Measurements from ENCODE around the gene DDI2. TPM values are rescaled to one million over a fixed set of nuclear protein-coding genes. Genes with fewer than 3 reads are reported as not detected.

Gene DDI2
- total and polyA plus RNA-seq, 9 of the 15 experiments (the other 6 are each of a cell fraction or from before 2014, with no cell fraction given): 6.5 to 48.4 (median 21.2) TPM

DNA sequence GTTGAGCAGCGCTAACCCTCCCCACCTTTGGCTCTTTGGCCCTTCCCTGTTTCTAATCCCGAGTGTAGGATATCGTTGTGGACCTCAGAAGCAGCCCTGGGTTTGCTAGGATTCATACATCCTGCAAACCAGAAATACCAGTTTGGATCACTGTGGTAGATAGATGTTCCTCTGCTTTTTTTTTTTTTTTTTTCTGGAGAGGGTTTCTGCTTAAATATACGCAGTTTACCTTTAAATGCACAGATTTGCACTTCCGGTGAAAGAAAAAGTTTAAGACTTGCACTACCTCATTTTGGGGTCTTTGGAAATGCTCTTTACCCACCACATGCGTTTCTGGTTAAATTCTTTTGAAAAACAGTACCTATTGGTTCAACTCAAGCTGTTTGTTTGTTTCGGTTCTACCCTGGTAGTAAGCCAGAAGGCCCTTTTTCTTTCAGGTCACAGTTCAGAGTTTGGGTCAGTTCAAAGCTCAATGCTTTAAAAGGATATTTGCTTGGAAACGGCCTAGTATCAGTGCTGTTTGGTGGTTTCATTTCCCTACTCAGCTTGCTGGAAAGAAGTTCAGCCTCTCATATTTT lies 908 bp downstream of the DDI2 start (continued):
- TF ChIP-seq, protein P1, sequence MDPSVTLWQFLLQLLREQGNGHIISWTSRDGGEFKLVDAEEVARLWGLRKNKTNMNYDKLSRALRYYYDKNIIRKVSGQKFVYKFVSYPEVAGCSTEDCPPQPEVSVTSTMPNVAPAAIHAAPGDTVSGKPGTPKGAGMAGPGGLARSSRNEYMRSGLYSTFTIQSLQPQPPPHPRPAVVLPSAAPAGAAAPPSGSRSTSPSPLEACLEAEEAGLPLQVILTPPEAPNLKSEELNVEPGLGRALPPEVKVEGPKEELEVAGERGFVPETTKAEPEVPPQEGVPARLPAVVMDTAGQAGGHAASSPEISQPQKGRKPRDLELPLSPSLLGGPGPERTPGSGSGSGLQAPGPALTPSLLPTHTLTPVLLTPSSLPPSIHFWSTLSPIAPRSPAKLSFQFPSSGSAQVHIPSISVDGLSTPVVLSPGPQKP (CRISPR knock-in tag; IDR thresholded peaks at IDR 0.05): no peak
- TF ChIP-seq, protein P2, sequence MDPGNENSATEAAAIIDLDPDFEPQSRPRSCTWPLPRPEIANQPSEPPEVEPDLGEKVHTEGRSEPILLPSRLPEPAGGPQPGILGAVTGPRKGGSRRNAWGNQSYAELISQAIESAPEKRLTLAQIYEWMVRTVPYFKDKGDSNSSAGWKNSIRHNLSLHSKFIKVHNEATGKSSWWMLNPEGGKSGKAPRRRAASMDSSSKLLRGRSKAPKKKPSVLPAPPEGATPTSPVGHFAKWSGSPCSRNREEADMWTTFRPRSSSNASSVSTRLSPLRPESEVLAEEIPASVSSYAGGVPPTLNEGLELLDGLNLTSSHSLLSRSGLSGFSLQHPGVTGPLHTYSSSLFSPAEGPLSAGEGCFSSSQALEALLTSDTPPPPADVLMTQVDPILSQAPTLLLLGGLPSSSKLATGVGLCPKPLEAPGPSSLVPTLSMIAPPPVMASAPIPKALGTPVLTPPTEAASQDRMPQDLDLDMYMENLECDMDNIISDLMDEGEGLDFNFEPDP (CRISPR knock-in tag; IDR thresholded peaks at IDR 0.05): 0 out of 2 replicates have a peak, but pooled peaks have one; percentile 12
- peak; percentile 67 for TF ChIP-seq ETV1 (tag; conservative IDR thresholded peaks at IDR 0.05; ENCODE audit: low read depth)
- no peak for TF ChIP-seq POLR3A (IDR thresholded peaks at IDR 0.05; ENCODE audit: borderline replicate concordance, extremely low read depth, insufficient read depth, insufficient read length)
- TF ChIP-seq ELF1 (tag; IDR thresholded peaks at IDR 0.05): peak; percentile 60; the same call in 1 of the 2 replicates
- 0 out of 2 replicates have a peak, but pooled peaks have one; percentile 28 for TF ChIP-seq ZKSCAN8 (CRISPR knock-in tag; IDR thresholded peaks at IDR 0.05)
- TF ChIP-seq ARID1B (IDR thresholded peaks at IDR 0.05): no peak
- TF ChIP-seq OTX1 (CRISPR knock-in tag; IDR thresholded peaks at IDR 0.05): 0 out of 2 replicates have a peak, but pooled peaks have one; percentile 37
- TF ChIP-seq, protein P3, sequence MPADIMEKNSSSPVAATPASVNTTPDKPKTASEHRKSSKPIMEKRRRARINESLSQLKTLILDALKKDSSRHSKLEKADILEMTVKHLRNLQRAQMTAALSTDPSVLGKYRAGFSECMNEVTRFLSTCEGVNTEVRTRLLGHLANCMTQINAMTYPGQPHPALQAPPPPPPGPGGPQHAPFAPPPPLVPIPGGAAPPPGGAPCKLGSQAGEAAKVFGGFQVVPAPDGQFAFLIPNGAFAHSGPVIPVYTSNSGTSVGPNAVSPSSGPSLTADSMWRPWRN (IDR thresholded peaks at IDR 0.05; ENCODE audit: low read depth): peak; percentile 14; the same call in 1 of the 2 replicates
- TF ChIP-seq SP1 (CRISPR knock-in tag; IDR thresholded peaks at IDR 0.05): peak; percentile 1; the same call in 1 of the 2 replicates
- no peak for TF ChIP-seq PRMT5 (CRISPR knock-in tag; IDR thresholded peaks at IDR 0.05)
- TF ChIP-seq ATF7 (IDR thresholded peaks at IDR 0.05): peak; percentile 53; the same call in 1 of the 2 replicates
- TF ChIP-seq, protein P4, sequence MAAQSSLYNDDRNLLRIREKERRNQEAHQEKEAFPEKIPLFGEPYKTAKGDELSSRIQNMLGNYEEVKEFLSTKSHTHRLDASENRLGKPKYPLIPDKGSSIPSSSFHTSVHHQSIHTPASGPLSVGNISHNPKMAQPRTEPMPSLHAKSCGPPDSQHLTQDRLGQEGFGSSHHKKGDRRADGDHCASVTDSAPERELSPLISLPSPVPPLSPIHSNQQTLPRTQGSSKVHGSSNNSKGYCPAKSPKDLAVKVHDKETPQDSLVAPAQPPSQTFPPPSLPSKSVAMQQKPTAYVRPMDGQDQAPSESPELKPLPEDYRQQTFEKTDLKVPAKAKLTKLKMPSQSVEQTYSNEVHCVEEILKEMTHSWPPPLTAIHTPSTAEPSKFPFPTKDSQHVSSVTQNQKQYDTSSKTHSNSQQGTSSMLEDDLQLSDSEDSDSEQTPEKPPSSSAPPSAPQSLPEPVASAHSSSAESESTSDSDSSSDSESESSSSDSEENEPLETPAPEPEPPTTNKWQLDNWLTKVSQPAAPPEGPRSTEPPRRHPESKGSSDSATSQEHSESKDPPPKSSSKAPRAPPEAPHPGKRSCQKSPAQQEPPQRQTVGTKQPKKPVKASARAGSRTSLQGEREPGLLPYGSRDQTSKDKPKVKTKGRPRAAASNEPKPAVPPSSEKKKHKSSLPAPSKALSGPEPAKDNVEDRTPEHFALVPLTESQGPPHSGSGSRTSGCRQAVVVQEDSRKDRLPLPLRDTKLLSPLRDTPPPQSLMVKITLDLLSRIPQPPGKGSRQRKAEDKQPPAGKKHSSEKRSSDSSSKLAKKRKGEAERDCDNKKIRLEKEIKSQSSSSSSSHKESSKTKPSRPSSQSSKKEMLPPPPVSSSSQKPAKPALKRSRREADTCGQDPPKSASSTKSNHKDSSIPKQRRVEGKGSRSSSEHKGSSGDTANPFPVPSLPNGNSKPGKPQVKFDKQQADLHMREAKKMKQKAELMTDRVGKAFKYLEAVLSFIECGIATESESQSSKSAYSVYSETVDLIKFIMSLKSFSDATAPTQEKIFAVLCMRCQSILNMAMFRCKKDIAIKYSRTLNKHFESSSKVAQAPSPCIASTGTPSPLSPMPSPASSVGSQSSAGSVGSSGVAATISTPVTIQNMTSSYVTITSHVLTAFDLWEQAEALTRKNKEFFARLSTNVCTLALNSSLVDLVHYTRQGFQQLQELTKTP (IDR thresholded peaks at IDR 0.05; ENCODE audit: low read depth in 1 of 2, partially characterized antibody in 2 of 2): peak in 1 of 2 experiments; percentile 44
- TF ChIP-seq EP400 (IDR thresholded peaks at IDR 0.05): 0 out of 2 replicates have a peak, but pooled peaks have one; percentile 8
- TF ChIP-seq, protein P5, sequence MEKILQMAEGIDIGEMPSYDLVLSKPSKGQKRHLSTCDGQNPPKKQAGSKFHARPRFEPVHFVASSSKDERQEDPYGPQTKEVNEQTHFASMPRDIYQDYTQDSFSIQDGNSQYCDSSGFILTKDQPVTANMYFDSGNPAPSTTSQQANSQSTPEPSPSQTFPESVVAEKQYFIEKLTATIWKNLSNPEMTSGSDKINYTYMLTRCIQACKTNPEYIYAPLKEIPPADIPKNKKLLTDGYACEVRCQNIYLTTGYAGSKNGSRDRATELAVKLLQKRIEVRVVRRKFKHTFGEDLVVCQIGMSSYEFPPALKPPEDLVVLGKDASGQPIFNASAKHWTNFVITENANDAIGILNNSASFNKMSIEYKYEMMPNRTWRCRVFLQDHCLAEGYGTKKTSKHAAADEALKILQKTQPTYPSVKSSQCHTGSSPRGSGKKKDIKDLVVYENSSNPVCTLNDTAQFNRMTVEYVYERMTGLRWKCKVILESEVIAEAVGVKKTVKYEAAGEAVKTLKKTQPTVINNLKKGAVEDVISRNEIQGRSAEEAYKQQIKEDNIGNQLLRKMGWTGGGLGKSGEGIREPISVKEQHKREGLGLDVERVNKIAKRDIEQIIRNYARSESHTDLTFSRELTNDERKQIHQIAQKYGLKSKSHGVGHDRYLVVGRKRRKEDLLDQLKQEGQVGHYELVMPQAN (IDR thresholded peaks at IDR 0.05; ENCODE audit: borderline replicate concordance): 0 out of 2 replicates have a peak, but pooled peaks have one; percentile 9
- peak; percentile 35; the same call in 1 of the 2 replicates for TF ChIP-seq JUND (IDR thresholded peaks at IDR 0.05; ENCODE audit: borderline replicate concordance, low read depth, low read length)
- TF ChIP-seq JUND (tag; IDR thresholded peaks at IDR 0.05; ENCODE audit: borderline replicate concordance, low read depth, low read length): no peak
